Adrenal gland (tissue), 12 donors: ENCODE measurements around the gene ELOVL6. TPM values are rescaled to one million over a fixed set of nuclear protein-coding genes. Genes with fewer than 3 reads are reported as not detected.
A peak's percentile ranks its signal among the peaks of the same experiment; 100 is the strongest.

Experiments
- DNase-seq, 7 donors: peaks; one replicate each; pipeline ENCODE4 v3.0.0-alpha.2; 2019 to 2020
- H3K27ac ChIP-seq, 5 donors: fragments of 200-600 bp; sonication (generic) in 4 of 5; 1 replicate in 3 of 5; 2 replicates in 2 of 5; pipeline versions ENCODE4 v1.5.1 to v1.8.0; 2016 to 2020; ENCODE audit warnings: mild to moderate bottlenecking in 1 of 5
- H3K27me3 ChIP-seq: fragments of 200-600 bp; 2 replicates; pipeline ENCODE4 v1.8.0; 2021
- H3K36me3 ChIP-seq, 2 donors: fragments of 200-600 bp; replicated peaks in 1 of 2; 1 replicate in 1 of 2; 2 replicates in 1 of 2; pipeline versions ENCODE4 v1.5.1 to v1.8.0; 2018 to 2022
- H3K4me1 ChIP-seq, 2 donors: fragments of 200-600 bp; replicated peaks in 1 of 2; 1 replicate in 1 of 2; 2 replicates in 1 of 2; pipeline versions ENCODE4 v1.5.1 to v1.8.0; 2018 to 2021
- H3K4me3 ChIP-seq, 4 donors: fragments of 200-600 bp; sonication (generic) in 3 of 4; one replicate each; pipeline ENCODE4 v1.5.1; 2016 to 2018
- H3K9me3 ChIP-seq, 3 donors: fragments of 200-600 bp; sonication (generic) in 1 of 3; replicated peaks in 1 of 3; 1 replicate in 2 of 3; 2 replicates in 1 of 3; pipeline versions ENCODE4 v1.5.1 to v1.8.0; 2016 to 2021
- CTCF ChIP-seq, 6 experiments: fragments of 450-650 bp in 4 of 6; fragments of 200-600 bp in 2 of 6; sonication (generic) in 1 of 6; IDR thresholded peaks; 1 replicate in 5 of 6; 2 replicates in 1 of 6; pipeline versions ENCODE4 v1.5.1 to v1.8.0; 2016 to 2021; ENCODE audit warnings: antibody characterized with exemption in 6 of 6, mild to moderate bottlenecking in 2 of 6, moderate library complexity in 1 of 6
- POLR2A ChIP-seq, 2 donors: fragments of 450-650 bp; IDR thresholded peaks; one replicate each; pipeline ENCODE4 v1.6.1; 2017; ENCODE audit warnings: antibody characterized with exemption in 2 of 2, mild to moderate bottlenecking in 2 of 2, moderate library complexity in 1 of 2
- WGBS, 4 donors: extraction: QIAGEN DNeasy Blood & Tissue Kit in 2 of 4; methylation state at CpG; one replicate each; pipeline versions ENCODE4 v1.1.5 to v1.1.7; 2013 to 2017; 5-methylcytosine and 5-hydroxymethylcytosine counted together
- intact Hi-C, 2 donors: fragments of 100-400 bp; cut with DNase I; formaldehyde crosslinking; loops; one replicate each; pipeline versions ENCODE4 v1.14.1 to v1.15.0; 2022 to 2023
- polyA plus RNA-seq, 3 donors: library from polyadenylated mRNA; stranded (reverse); fragments of 200-250 nt in 2 of 3; fragments of 350-450 nt in 1 of 3; fragmentation: Illumina TruSeq in 1 of 3; extraction: RNeasy Lipid Tissue Mini Kit (QIAGEN cat#74804) in 1 of 3; gene quantifications; one replicate each; pipeline ENCODE4 v1.2.3, GENCODE V29; 2013 to 2014
- total RNA-seq, 9 donors: library from RNA; depleted of rRNA in 4 of 9; stranded (reverse); fragments of >200 nt in 4 of 9; fragments of 120-200 nt in 1 of 9; fragmentation: NEBNext Ultra II Directional in 1 of 9; extraction: Animal tissue kit (Norgen Biotek cat#: 25700) in 1 of 9; gene quantifications; one replicate each; pipeline versions ENCODE4 v1.1.0 to v1.2.4, GENCODE V29; 2013 to 2023
- donor health status: healthy with polysubstance abuse.
- donor health status: Bipolar disorder and iron deficiency.
- donor health status: DM: yes; HTN: yes; CAD: no.
- donor health status: DM: no; HTN: no; CAD: no.
- donor health status: DM: no; HTN: no; CAD: no.
- donor health status: DM: yes; HTN: yes; CAD: no.

ELOVL6 gene
- total and polyA plus RNA-seq, 12 donors, result 2.8 to 68.2 (median 16.4) TPM

- Histone ChIP-seq H3K9me3 (no peaks in the 10 kb centered on the region), H3K27ac (no peak overlapping the region), H3K4me3 (no peak overlapping the region), H3K4me1 (peaks cover 0 to 11% of the 10 kb centered on the region in 2 donors), H3K27me3 (no peaks in the 10 kb centered on the region), H3K36me3 (no peaks in the 10 kb centered on the region)
- no peak for DNase-seq
- WGBS, 4 donors, result 90 to 93% (median 92%) methylated on average over 6 of the region's 6 CpGs
- intact Hi-C loops, result no loop called here
- TF ChIP-seq CTCF (IDR thresholded peaks at IDR 0.05), result no peak
- no peak for TF ChIP-seq POLR2A (IDR thresholded peaks at IDR 0.05)
Measured at GRCh38 chr4:110156442-110156841, 42.0 kb downstream of the ELOVL6 start.

- Histone ChIP-seq H3K27ac (peak overlapping the region in 1 of 5 donors; percentile 16), H3K27me3 (no peaks in the 10 kb centered on the region), H3K4me1 (peaks cover 0 to 11% of the 10 kb centered on the region in 2 donors), H3K9me3 (no peaks in the 10 kb centered on the region), H3K36me3 (no peaks in the 10 kb centered on the region), H3K4me3 (no peak overlapping the region)
- intact Hi-C loops, result no loop called here
- DNase-seq, result peak in 2 of 7 donors; percentile 20 to 24
- TF ChIP-seq POLR2A (IDR thresholded peaks at IDR 0.05), result no peak
- TF ChIP-seq CTCF (IDR thresholded peaks at IDR 0.05), result no peak
- 34 to 42% (median 37%) methylated on average over 4 of the region's 4 CpGs for WGBS, 4 donors
Measured at GRCh38 chr4:110155654-110156053, 42.8 kb downstream of the ELOVL6 start.

- H3K9me3 ChIP-seq, result no peaks in the 10 kb centered on the region
- intact Hi-C loops, result no loop called here
- WGBS, 4 donors, result 50 to 83% (median 75%) methylated on average over 1 of the region's 1 CpG
- H3K36me3 ChIP-seq, result no peaks in the 10 kb centered on the region
- H3K27ac ChIP-seq, result no peak overlapping the region
- no peak for TF ChIP-seq POLR2A (IDR thresholded peaks at IDR 0.05)
- no peak for DNase-seq
- H3K27me3 ChIP-seq, result no peaks in the 10 kb centered on the region
- H3K4me3 ChIP-seq, result no peak overlapping the region
- H3K4me1 ChIP-seq, result peaks cover 0 to 11% of the 10 kb centered on the region in 2 donors
Measured at GRCh38 chr4:110154582-110154981, 43.8 kb downstream of the ELOVL6 start.

GRCh38 chr4:110152386-110152785 lies 46.0 kb downstream of the ELOVL6 start:
- intact Hi-C loops, result no loop called here
- no peak overlapping the region for H3K27ac ChIP-seq
- no peak for TF ChIP-seq POLR2A (IDR thresholded peaks at IDR 0.05)
- no peak for TF ChIP-seq CTCF (IDR thresholded peaks at IDR 0.05)
- DNase-seq, result no peak
- 92 to 95% (median 95%) methylated on average over 5 of the region's 5 CpGs for WGBS, 4 donors
- H3K36me3 ChIP-seq, result no peaks in the 10 kb centered on the region
- H3K27me3 ChIP-seq, result no peaks in the 10 kb centered on the region
- H3K4me1 ChIP-seq, result peaks cover 0 to 11% of the 10 kb centered on the region in 2 donors
- H3K4me3 ChIP-seq, result no peak overlapping the region
- no peaks in the 10 kb centered on the region for H3K9me3 ChIP-seq

GRCh38 chr4:110149089-110149488 lies 49.3 kb downstream of the ELOVL6 start:
- no peaks in the 10 kb centered on the region for H3K36me3 ChIP-seq
- no peak overlapping the region for H3K4me3 ChIP-seq
- no peak overlapping the region for H3K27ac ChIP-seq
- 96 to 99% (median 98%) methylated on average over 7 of the region's 7 CpGs for WGBS, 4 donors
- no peak for DNase-seq
- no peak for TF ChIP-seq CTCF (IDR thresholded peaks at IDR 0.05)
- TF ChIP-seq POLR2A (IDR thresholded peaks at IDR 0.05), result no peak
- no peaks in the 10 kb centered on the region for H3K9me3 ChIP-seq
- intact Hi-C loops, result no loop called here
- H3K4me1 ChIP-seq, result no peaks in the 10 kb centered on the region
- no peaks in the 10 kb centered on the region for H3K27me3 ChIP-seq
